NCI-H2081 (cell line): Measurements from ENCODE around the gene VGF.
"Not testable (repeated sequence)": the region's sequence is repeated elsewhere in the genome, so short reads cannot be mapped to it uniquely, and the experiment has no call there.

Experiments
- DNase-seq, 2 experiments: peaks; one replicate each; lab custom pipeline; 2025; lab: John Stamatoyannopoulos, UW

VGF gene

DNA sequence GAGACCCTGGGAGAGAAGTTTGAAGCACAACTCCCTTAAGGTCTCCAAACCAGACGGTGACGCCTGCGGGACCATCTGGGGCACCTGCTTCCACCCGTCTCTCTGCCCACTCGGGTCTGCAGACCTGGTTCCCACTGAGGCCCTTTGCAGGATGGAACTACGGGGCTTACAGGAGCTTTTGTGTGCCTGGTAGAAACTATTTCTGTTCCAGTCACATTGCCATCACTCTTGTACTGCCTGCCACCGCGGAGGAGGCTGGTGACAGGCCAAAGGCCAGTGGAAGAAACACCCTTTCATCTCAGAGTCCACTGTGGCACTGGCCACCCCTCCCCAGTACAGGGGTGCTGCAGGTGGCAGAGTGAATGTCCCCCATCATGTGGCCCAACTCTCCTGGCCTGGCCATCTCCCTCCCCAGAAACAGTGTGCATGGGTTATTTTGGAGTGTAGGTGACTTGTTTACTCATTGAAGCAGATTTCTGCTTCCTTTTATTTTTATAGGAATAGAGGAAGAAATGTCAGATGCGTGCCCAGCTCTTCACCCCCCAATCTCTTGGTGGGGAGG is 27.6 kb downstream of the VGF start:
- DNase-seq, result no peak

DNA sequence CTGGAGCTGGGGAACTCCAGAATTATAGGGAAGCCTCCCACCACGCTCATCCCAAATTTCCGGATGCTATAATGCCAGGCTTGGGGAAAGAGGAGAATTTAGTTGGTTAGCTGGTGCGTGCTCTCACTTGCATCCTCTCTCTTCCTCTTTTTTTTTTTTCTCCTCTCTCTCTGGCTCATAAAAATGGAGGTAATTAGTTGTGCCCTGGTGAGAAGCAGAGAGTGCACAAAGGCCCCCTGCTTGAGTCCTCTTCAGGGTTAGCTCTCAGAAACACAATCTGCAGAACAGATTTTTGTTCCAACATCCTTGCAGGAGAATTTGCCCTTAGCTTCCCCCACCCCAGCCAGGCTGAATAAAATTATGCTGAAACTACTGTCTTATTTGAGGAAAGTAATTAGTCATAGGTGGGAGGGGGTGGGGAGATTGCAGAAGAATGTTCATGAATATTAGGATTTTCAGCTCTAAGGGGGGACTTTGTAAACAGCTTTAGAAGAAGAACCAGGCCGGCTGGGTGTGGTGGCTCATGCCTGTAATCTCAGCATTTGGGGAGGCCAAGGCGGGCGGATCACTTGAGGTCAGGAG is 30.9 kb downstream of the VGF start:
- DNase-seq, result peak in 1 of 2 experiments; percentile 12

- DNase-seq, result no peak
Observed at GRCh38 chr7:101133621-101134398, 31.6 kb downstream of the VGF start.

DNA sequence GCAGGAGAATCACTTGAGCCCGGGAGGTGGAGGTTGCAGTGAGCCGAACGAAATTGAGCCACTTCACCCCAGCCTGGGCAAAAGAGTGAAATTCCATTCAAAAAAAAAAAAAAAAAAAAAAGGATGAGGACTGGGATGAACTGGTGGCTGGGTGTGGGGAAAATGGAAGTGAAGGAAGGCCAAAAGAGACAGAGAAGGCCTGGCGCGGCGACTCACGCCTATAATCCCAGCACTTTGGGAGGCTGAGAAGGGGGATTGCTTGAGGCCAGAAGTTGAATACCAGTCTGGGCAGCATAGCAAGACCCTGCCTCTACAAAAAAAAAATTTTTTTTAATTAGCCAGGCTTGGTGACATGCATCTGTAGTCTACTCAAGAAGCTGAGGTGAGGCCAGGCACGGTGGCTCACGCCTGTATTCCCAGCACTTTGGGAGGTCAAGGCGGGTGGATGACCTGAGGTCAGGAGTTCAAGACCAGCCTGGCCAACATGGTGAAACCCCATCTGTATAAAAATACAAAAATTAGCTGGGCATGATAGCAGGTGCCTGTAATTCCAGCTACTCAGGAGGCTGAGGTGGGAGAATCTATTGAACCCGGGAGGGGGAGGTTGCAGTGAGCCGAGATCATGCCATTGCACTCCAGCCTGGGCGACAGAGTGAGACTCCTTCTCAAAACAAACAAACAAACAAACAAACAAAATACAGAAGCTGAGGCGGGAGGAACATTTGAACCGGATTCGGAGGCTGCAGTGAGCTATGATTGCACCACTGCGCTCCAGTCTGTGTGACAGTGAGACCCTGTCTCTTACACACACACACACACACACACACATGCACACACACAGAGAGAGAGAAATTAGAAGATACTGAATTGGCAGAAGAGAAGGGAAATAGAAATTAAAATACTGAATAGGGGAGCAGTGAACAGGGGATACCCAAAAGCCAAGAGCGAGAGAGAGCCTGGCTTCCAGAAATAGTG is 32.5 kb downstream of the VGF start:
- DNase-seq, result not testable (repeated sequence)

GRCh38 chr7:101129603-101130117 is 35.7 kb downstream of the VGF start:
- DNase-seq, result no peak

DNA sequence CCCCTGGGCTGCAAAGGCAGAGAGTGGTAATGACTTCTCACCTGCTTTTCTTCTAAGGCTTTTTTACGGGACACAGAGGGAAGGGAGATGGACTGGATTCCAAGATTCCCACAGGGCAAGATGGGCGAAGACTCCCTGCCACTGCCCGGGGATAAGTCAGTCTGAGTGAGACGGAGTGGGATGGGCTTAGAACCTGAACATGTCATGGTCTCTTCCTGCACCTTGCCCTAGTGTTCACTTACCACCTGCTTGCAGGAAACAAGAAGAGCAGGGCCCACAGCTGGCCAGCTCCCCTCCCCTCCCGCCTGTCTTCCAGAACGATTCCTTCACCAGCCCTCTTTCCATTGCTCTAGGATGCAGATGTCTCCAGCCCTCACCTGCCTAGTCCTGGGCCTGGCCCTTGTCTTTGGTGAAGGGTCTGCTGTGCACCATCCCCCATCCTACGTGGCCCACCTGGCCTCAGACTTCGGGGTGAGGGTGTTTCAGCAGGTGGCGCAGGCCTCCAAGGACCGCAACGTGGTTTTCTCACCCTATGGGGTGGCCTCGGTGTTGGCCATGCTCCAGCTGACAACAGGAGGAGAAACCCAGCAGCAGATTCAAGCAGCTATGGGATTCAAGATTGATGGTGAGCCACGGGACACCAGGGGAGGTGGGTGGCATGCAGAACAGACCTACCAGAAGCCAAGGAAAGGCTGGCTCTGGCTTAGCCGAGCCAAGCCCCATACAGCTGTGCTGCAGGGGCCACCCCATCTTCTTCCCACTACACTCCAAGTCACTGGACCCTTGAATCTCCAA is 37.1 kb downstream of the VGF start:
- DNase-seq, result no peak

GRCh38 chr7:101127460-101128039 is 37.8 kb downstream of the VGF start:
- DNase-seq, result no peak

DNA sequence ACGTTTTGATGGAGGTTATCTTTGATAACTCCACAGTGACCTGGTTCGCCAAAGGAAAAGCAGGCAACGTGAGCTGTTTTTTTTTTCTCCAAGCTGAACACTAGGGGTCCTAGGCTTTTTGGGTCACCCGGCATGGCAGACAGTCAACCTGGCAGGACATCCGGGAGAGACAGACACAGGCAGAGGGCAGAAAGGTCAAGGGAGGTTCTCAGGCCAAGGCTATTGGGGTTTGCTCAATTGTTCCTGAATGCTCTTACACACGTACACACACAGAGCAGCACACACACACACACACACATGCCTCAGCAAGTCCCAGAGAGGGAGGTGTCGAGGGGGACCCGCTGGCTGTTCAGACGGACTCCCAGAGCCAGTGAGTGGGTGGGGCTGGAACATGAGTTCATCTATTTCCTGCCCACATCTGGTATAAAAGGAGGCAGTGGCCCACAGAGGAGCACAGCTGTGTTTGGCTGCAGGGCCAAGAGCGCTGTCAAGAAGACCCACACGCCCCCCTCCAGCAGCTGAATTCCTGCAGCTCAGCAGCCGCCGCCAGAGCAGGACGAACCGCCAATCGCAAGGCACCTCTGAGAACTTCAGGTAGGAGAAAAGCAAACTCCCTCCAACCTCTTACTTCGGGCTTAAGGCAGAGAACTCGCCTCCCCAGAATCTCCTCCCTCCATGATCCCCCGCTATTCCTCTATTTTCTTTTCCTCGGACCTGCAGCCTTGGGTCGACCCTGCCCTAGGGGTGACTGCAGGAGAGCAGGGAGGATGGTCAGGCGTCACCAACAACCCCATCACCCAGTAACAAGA is 38.5 kb downstream of the VGF start, which contains the start of gene SERPINE1:
Gene SERPINE1, plus strand, starts transcription at position 454 of the 809 bp plus-strand sequence. CDS start 1,290 bp downstream, outside the sequence.
- DNase-seq, result no peak

- DNase-seq, result no peak
Observed at GRCh38 chr7:101125989-101126650, 39.2 kb downstream of the VGF start.

- peak in 1 of 2 experiments; percentile 22 for DNase-seq
Observed at GRCh38 chr7:101124376-101125056, 40.9 kb downstream of the VGF start.

- DNase-seq, result no peak
Observed at GRCh38 chr7:101123703-101124068, 41.7 kb downstream of the VGF start.

DNA sequence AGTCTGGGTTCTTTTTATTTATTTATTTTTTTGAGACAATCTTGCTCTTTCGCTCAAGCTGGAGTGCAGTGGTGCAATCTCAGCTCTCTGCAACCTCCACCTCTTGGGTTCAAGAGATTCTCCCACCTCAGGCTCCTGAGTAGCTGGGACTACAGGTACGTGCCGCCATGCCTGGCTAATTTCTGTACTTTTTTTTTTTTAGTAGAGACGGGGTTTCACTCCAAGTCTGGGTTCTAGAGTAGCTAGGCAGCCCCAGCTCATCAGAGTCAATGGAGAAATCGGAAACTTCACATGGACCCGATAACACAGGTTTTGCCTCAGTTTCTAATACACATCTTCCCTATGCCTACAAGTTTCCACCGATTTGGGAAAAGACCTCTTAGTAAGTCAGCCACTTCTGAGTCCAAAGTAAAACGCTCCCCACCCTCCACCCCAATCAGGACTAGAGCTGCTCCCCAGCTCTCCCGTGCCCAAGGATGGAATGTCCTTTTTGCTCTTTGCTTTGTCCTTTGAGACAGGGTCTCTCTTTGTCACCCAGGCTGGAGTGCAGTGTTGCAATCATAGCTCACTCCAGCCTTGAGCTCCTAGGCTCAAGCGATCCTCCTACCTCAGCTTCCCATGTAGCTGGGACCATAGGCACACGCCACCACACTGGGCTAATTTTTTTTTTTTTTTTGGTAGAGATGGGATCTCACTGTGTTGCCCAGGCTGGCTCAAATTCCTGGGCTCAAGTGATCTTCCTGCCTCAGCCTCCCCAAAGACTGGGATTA is 42.3 kb downstream of the VGF start:
- no peak for DNase-seq

DNA sequence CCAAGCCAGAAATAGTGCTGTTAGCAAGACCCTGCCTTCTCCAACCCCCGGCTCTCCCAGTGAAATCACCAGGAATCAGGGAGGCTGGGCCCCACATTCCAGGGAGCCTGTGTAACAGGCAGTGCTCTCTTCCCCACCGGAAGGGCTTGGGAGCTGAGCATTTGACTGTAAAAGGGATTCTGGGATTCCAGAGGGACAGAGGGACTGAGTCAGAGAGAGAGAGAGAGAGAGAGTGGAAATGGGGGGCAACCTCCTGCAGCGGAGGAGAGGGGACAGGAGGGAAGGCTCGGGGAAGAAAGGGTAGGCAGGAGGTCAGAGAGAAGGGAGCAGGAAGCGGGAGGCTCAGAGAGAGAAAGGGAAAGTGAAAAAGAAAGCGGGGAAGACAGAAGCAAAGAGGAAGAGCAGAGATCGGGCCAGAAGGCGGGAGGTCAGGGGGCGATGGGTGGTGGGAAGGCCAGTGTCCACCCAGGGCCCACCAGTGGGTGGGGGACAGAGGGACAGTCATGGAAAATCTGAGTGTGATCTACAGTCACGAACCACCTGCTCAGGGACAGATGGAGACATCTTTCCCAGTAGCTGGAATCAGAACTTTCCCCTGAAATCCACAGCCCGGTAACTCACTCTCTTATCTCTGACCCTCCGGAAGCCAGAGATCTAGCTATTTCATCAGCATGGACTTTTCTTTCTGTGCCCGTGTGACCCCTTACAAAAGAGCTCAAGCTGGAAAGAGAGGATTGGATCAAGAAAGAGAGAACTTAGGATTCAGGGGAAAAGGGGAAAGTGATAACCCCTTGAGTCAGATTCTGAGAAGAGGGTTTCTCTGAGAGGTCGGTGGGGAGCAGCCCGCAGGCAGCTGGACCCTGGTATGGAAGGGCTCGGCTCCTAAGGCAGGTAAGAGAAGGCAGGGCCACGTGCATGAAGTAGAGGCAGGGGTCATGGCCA is 43.1 kb downstream of the VGF start:
- no peak for DNase-seq

- not testable (repeated sequence) for DNase-seq
Observed at GRCh38 chr7:101121631-101121990, 43.8 kb downstream of the VGF start.

- DNase-seq, result no peak
Observed at GRCh38 chr7:101120315-101120714, 45.1 kb downstream of the VGF start.

DNA sequence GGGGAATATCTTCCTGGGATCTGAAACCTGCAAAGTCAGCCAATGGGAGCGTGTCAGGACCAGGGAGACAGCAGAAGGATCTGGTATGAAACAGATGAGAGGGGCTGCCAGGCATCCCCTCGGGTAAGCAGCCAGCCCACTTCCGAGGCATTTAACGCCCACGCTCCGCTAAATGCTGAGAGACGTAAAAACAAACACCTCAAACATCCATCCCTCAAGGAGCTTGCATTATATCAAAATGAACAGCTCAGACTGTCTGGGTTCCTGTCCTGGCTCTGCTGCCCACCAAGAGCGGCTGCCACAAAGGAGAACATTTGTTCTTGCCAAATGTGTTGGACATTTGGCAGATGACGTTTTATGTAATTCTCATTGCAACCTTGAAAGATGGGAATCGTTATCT is 45.5 kb downstream of the VGF start:
- DNase-seq, result no peak

DNA sequence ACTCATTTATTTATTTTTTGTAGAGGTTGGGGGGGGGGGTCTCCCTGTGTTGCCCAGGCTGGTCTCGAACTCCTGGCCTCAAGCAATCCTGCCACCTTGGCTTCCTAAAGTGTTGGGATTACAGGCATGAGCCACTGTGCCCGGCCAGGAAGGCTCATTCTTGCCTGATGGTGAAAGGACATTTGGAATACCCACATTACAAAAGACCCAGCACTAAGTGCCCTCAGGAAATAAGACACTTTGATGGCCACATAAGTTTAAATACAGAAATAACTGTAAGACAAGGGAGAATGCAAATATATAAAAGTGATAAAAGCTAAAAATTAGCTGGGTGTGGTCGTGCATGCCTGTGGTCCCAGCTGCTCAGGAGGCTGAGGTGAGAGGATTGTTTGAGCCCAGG is 46.5 kb downstream of the VGF start:
- DNase-seq, result no peak
